ENCODE data around the gene CDKL2. TPM values are rescaled to one million over a fixed set of nuclear protein-coding genes. Genes with fewer than 3 reads are reported as not detected.
"Not testable (repeated sequence)": the region's sequence is repeated elsewhere in the genome, so short reads cannot be mapped to it uniquely, and the experiment has no call there.

CDKL2 gene
- total RNA-seq, 1 experiment from 2014 or later, result 0.06 TPM

- DNase-seq (ENCODE audit: low read depth), result no peak
Measured at GRCh38 chr4:75552452-75552851, 77.9 kb downstream of the CDKL2 start.

GRCh38 chr4:75549019-75549418 is 81.3 kb downstream of the CDKL2 start:
- no peak for DNase-seq (ENCODE audit: low read depth)

GRCh38 chr4:75547647-75548387 is 82.5 kb downstream of the CDKL2 start:
- peak; percentile 19 for DNase-seq (ENCODE audit: low read depth)

- DNase-seq (ENCODE audit: low read depth), result peak; percentile 57
Measured at GRCh38 chr4:75545526-75545925, 84.8 kb downstream of the CDKL2 start.

- no peak for DNase-seq (ENCODE audit: low read depth)
Measured at GRCh38 chr4:75544870-75545269, 85.5 kb downstream of the CDKL2 start.

- not testable (repeated sequence) for DNase-seq (ENCODE audit: low read depth)
Measured at GRCh38 chr4:75544220-75544619, 86.1 kb downstream of the CDKL2 start.

GRCh38 chr4:75542824-75543223 is 87.5 kb downstream of the CDKL2 start:
- peak; percentile 67 for DNase-seq (ENCODE audit: low read depth)

GRCh38 chr4:75537308-75537707 is 93.0 kb downstream of the CDKL2 start:
- DNase-seq (ENCODE audit: low read depth), result not testable (repeated sequence)

GRCh38 chr4:75533926-75534325 is 96.4 kb downstream of the CDKL2 start:
- not testable (repeated sequence) for DNase-seq (ENCODE audit: low read depth)

GRCh38 chr4:75533339-75533887 is 96.9 kb downstream of the CDKL2 start:
- DNase-seq (ENCODE audit: low read depth), result not testable (repeated sequence)

- not testable (repeated sequence) for DNase-seq (ENCODE audit: low read depth)
Measured at GRCh38 chr4:75531536-75532143, 98.7 kb downstream of the CDKL2 start.

- no peak for DNase-seq (ENCODE audit: low read depth)
Measured at GRCh38 chr4:75530556-75531322, 99.6 kb downstream of the CDKL2 start.

Other genes with a start within 250 kb of the CDKL2 start
- gene RCHY1, start 116.1 kb downstream of the CDKL2 start, total RNA-seq (2014; rRNA removed; shearing (Covaris generic)), result 17.8 and 38.8 TPM in 2 replicates
- 9.1 and 10.6 TPM in 2 replicates for gene THAP6, start 116.1 kb downstream of the CDKL2 start, total RNA-seq (2014; rRNA removed; shearing (Covaris generic))
- 0.97 TPM in 1 of 2 replicates, not detected in the other for gene ODAPH, start 74.5 kb downstream of the CDKL2 start, total RNA-seq (2014; rRNA removed; shearing (Covaris generic))
- gene G3BP2, start 42.9 kb upstream of the CDKL2 start, total RNA-seq (2014; rRNA removed; shearing (Covaris generic)), result 82.7 and 120 TPM in 2 replicates
- gene USO1, start 94.0 kb upstream of the CDKL2 start, total RNA-seq (2014; rRNA removed; shearing (Covaris generic)), result 37.3 and 38.1 TPM in 2 replicates